AML-193 (cell line): ENCODE results near the gene PAMR1.

ENCODE experiments used
- DNase-seq, 2 experiments: peaks; one replicate each; lab custom pipeline; 2025; lab: John Stamatoyannopoulos, UW

PAMR1 gene

GRCh38 chr11:35458846-35459245, 66.6 kb downstream of the PAMR1 start:
- no peak for DNase-seq

- DNase-seq = no peak
Observed at GRCh38 chr11:35454362-35454761, 71.1 kb downstream of the PAMR1 start.

DNA sequence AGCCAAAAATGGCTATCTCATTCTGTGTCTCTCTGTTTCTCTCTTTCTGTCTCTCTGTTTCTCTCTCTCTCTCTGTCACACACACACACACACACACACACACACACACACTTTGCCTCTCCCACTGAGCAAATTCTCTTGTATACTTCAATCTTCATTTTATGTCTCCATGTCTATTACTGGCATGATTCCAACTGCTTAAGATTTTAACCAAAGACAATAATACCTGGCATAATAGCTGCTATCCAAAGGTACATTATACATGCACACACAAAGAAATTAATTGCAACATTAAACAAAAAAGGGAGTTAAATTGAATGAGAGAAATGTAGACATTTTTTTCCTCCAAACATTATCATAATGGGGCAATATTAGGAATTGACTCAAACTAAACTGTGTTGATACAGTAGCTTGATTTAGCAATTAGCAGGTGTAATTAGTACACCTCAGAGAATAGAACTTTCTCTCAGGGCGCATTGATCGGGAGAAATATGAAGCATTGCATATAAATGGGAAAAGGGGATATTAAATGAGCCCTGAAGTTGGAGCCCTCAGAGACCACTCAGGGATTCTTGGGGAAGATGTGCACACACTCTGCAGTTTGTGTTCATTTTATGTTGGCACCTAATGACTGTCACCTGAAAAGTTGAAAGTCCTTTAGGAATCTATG, 88.7 kb downstream of the PAMR1 start:
- no peak for DNase-seq

- DNase-seq = no peak
Observed at GRCh38 chr11:35433588-35433987, 91.8 kb downstream of the PAMR1 start.

- DNase-seq = no peak
Observed at GRCh38 chr11:35432464-35432863, 93.0 kb downstream of the PAMR1 start.

- DNase-seq = no peak
Observed at GRCh38 chr11:35427071-35427470, 98.3 kb downstream of the PAMR1 start.

DNA sequence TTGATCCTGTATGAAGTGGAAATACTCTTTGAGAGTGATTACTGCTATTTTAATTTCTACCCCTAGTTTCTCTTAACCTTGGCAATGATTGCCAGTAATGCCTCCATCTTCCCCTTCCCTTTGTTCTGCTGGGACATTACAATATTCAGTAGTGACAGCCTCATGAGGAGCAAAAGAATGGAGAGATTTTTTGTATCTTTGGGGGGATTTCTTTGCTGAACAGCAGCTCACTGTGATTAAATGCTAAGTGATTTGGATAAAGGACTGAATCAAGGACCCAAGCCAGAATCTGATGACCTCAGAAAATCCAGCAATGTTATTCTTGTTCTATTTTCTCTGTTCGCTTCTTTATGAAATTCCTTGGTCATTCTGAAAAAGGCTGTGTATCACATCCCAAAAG, 99.1 kb downstream of the PAMR1 start:
- no peak for DNase-seq

GRCh38 chr11:35425603-35426212, 99.7 kb downstream of the PAMR1 start:
- no peak for DNase-seq

DNA sequence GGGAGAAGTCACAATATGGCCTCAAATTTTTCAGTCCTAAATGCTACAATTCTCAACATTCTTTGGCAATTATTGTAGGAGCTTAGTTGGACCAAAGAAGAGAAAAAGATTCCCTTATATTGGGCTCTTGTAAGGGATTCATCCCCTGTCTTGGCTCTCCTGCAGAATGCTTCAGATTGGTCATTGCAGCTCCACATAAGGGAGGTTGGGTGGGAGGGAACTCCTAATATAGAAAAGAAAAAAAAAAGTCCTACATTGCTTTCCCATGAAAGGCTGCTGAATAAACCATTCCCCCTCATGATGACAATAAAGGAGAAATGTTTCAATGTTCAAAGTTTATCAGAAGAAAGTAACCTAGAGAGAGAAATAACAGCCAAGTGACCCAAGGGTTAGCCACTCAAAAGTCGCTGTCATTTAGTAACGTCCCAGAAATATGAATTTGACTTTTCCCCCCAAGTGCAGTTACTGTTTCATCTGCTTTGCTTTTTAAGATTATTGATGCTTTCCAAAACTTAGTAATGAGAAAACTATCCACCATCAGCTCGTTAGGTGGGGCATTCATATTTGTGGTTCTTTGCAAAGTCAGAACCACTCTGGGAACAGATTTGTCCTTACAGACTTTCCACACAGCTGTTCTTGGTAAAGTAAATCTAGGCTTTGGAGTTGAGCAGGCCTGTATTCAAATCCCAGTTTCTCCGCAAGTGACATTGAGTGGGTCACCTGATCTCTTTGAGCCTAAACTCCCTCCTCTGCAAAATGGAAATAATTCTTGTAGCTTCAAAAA, 101.1 kb downstream of the PAMR1 start:
- no peak for DNase-seq

GRCh38 chr11:35420371-35420770, 105.0 kb downstream of the PAMR1 start:
- DNase-seq = no peak

GRCh38 chr11:35419830-35420333, 105.5 kb downstream of the PAMR1 start:
- DNase-seq = no peak

DNA sequence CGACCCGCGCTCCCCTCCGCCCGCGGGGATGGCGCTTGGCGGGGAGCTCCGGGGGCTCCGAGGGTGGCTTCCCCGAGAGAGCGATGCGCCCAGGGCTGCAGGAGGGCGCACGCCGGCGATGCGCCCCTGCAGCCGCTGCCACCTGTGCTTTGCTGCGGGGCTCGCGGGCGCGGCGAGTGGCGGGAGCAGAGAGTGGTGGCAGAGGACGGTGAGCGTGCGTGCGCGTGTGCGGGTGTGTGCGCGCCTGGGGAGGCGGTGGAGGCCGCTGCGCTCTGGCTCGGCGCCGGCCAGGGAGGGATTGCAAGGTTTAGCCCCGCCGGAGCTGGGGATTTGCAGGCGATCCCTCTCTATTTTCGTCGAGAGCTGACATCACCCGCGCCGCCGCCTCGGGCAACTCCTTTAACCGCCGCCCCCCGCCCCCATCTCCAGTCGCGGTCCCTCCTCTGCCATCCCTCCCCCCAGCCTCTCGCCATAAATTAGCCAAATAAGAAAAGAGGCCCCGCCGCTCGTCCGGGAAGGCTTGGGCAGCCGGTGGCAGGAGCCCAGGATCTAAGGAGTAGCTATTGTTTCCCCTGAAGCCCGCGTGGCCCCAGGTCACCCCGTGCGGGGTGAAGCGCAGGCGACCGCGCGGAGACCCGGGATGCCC, 106.1 kb downstream of the PAMR1 start, which contains the start of gene SLC1A2:
TSS of gene SLC1A2 (minus strand) at position 375 of the 646 bp plus-strand sequence. CDS start 592 bp downstream, outside the sequence.
- DNase-seq = no peak

DNA sequence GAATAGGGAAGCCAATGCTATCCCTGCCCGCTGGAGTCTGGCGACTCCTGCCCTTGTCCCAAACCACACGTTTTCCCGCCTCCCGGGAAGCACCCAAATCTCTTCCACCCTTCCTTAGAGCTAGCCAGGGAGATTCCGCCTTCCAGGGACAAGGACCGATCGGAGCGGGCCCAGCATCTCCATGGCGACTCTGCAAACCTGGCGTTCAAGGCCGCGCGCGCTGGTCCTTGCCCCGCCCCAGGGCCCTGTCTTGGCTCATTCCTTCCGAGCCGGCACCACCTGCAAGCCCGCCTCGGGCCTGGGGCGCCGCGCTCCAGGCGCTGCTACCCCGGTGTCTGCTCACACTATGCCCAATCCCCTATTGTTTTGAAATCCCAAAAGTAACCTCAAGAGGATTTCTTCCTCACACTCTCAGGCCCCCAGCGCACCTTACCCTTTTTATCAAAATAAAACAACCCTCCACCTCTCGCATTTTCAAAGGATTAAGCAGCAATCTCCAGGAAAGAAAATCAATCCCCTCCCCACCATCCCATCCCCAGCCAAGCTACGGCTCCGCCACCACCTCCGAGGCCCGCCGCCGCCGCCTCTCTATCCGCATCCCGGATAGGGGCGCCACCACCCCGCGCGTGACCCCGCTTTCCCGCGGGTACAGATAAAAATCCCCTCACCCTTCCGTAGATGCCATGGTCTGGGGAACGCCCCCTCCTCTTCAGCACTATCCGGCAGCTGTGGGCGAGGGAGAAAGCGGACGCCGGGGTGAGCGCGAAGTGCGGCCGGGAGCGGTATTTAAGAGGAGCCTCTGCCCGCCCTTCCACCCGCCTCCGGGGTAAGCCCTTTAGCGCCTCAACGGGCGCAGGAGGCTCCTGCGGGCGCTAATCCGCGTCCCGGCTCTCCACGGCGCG, 106.9 kb downstream of the PAMR1 start:
- DNase-seq = no peak

GRCh38 chr11:35415487-35415886, 109.9 kb downstream of the PAMR1 start:
- no peak for DNase-seq

DNA sequence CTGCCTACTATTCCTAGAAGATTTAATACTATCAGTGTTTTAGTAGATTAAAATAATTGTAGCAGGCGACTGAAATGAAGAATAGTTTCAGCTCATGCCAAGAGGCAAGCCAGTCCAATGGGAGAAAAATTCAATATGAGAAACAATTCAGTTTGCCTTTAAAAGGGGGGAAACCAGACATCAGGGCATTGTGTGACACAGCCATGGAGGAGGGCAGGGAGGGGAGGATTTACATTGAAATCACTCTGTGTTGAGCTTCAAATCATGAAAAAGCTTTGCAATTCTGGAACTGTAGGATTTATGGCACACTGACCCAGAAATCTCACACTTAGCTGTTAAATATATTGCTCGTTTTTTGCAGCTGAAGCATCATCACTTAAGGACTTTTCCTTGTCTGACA, 110.6 kb downstream of the PAMR1 start:
- DNase-seq = no peak

- DNase-seq = no peak
Observed at GRCh38 chr11:35414311-35414710, 111.1 kb downstream of the PAMR1 start.

GRCh38 chr11:35413598-35413997, 111.8 kb downstream of the PAMR1 start:
- no peak for DNase-seq

- no peak for DNase-seq
Observed at GRCh38 chr11:35412285-35412684, 113.1 kb downstream of the PAMR1 start.

GRCh38 chr11:35407041-35407440, 118.4 kb downstream of the PAMR1 start:
- DNase-seq = no peak

- no peak for DNase-seq
Observed at GRCh38 chr11:35404388-35404775, 121.0 kb downstream of the PAMR1 start.

GRCh38 chr11:35403765-35404387, 121.5 kb downstream of the PAMR1 start:
- no peak for DNase-seq
